HG03457 (cell line): ENCODE results near the gene AAGAB.

ENCODE experiments used
- ATAC-seq: cut with Tn5 transposase; IDR thresholded peaks from one replicate; pipeline ENCODE4 v1.9.1; 2021; ENCODE audit warnings: moderate number of reproducible peaks; ENCODE audit not compliant: unreplicated experiment

The AAGAB gene

GRCh38 chr15:67174864-67175573 is 79.4 kb downstream of the AAGAB start:
- no peak for ATAC-seq

DNA sequence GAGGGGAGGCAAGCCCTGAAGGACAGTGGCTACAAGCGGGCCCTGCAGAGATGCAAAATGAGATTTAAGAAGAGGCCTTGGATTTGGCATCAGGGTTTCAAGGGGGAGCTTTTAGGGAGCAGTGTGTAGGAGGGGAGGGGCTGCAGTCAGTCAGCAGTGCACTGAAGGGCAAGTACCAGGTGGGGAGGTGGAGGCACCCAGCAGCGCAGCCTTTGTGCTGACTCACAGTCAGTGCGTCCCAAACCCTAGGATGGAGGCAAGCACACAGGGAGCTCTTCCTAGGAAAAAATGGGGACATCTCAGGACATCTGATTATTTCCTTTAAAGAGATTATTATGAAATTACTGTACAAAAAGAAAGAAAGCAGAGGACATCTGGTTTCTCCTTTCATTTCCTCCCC is 80.0 kb downstream of the AAGAB start:
- no peak for ATAC-seq

DNA sequence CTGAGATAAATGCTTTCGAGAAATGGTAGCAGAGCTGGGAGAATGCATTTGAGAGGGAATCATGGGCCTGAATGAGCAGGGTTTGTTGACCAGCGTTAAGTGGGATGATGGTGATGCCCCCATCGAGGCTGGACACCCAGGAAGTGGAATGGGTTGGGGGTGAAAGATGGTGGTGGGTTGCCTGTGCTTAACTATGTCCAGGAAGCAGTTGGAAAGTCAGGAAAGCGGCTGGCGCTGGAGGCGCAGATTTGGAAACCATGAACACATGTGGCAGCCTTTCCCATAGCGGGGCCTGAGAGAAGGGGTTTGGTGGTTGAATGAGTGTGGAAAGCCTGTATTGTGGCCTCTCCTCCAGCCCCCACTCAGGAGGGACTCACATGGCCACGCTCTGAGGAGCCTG is 80.7 kb downstream of the AAGAB start:
- no peak for ATAC-seq

DNA sequence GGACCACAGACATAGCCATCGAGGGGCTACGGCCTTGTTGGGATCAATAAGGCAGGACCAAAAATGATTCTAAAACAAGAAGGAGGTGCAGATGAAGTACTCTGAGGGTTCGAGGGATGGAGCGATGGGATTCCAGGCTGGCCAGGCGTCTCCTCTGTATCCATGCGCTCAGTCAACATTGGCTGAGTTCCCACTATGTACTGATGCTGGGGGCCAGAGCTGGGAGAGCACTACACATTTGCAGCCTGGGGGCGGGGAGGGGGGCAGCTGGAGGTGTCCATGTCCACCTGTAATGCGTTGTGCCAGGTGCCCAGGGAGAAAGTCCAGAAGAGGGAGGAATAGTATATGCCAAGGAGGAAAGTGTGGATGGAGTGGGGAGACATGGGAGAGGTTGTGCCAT is 81.5 kb downstream of the AAGAB start:
- ATAC-seq, result no peak

DNA sequence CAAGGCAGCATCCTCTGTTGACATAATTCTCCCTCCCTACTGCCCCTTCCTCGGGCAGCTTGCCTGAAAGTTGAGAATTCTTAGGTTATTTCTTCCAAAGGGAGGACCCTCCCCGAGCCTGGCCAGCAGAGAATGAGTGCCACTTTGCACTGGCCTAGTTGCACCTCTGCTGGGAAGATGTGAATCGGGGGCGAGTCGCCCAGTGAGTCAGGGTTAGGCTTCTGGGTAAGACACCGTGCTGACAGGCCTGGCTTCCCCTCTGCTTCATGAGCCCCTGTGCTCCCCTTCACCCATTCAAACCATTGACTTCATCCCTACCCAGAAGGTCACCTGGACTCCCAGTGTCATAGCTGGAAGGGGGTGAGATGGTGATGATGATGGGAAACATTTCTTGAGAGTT is 82.3 kb downstream of the AAGAB start:
- ATAC-seq, result no peak

GRCh38 chr15:67171471-67171870 is 83.0 kb downstream of the AAGAB start:
- ATAC-seq, result no peak

DNA sequence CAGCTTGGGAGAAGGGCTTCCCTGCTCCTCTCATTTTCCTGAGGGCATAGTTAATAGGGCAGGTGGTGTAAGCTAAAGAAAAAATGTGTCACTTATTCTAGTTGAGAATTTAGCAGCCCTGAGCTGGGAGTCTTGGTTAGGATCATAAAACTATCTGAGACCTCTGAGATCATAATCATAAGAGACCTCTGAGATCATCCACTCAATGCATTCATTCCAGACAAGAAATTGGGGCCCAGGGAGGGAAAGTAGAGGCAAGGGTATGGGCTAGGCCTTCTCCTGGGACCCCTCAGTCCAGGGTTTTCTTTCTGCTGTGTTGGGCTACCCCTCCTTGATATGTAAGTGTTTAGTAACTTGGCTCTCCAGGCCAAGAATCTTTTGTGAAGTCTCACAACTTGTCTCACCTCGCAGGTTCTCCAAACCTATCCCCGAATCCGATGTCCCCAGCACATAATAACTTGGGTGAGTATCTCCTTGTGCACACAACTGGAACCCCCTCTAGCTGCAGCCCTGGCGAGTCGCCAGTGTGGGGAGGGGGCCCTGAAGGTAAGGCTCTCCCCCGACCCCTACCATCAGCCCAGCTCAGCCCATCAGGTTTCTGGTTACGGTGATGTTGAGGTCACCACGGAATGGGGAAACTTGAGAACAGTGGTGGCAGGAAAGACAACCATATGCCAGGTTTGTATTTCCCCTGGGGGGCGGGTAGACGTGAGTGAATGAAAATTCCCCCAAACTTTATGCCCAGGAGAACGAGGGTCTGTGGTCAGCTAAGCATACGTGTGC is 84.1 kb downstream of the AAGAB start:
- no peak for ATAC-seq

DNA sequence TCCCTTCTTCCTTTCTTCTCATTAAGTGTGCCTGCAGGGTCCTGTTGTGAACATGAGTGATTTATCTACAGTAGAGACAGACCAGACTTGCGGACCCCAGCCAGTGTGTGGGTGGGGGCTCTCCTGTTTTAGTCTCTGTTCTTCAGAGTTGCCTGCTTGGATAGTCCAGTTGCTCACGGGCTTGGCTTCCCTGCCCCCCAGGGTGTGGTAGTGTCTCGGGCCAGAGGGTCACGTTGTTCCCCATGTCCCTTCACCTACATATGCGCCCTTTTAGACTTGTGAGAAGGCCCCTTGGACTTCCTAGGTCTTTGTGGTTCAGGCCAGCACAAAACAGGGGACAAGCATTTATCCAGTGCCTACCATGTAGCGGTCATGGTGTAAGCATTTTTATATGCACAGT is 85.8 kb downstream of the AAGAB start:
- ATAC-seq, result no peak

DNA sequence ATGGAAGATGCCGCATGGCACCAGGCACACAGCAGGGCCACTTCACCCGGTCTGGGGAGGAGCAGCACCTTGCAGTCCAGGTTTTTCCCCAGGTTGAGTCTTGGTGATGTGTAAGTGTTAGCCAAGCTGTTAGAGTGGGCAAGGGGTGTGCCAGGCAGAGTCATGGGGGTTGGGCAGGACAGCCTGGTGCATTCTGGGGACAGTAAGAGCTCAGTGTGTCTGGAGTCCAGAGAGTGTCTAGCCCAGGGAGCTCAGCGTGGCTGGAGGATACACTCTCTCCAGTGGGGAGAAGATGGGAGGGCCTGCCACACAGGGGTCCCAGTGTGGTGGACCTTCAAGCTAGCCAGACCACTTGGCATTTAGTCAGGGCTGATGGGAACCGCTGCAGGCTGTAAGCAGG is 87.4 kb downstream of the AAGAB start:
- ATAC-seq, result no peak

GRCh38 chr15:67166280-67167009 is 88.0 kb downstream of the AAGAB start:
- no peak for ATAC-seq

GRCh38 chr15:67165254-67166253 is 88.9 kb downstream of the AAGAB start:
- ATAC-seq, result no peak

DNA sequence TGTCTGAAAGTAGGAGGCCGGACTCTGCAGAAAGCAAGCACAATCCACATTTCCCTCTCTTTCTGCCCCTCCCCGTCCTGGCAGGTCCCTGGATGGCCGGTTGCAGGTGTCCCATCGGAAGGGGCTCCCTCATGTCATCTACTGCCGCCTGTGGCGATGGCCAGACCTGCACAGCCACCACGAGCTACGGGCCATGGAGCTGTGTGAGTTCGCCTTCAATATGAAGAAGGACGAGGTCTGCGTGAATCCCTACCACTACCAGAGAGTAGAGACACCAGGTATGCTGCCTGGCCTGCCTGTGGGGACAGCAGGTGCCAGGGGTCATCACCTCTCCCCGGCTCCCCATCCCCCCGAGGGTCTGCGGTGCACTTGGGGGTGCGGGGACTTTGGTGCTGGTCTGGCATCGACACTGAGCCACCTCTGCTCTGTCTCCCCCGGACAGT is 89.6 kb downstream of the AAGAB start:
- ATAC-seq, result no peak

DNA sequence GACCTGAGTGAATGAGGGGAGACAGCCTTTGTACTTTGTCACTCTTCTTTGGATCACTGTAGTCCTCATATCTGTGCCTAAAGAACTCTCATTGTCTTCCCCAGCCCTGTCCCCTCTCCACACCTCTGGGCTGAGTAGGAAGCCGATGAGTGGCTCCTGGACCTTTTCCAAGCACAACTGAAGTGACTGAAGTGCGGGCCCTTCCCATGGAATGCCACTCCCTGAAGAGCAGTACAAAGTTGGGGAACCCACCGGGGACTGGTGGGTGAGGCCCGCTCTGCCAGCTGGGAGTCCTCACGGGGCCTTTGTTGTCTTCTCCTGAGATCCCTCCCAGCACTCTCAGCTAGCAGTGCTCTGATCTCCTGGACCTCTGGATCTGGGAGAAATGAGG is 90.1 kb downstream of the AAGAB start:
- ATAC-seq, result no peak

DNA sequence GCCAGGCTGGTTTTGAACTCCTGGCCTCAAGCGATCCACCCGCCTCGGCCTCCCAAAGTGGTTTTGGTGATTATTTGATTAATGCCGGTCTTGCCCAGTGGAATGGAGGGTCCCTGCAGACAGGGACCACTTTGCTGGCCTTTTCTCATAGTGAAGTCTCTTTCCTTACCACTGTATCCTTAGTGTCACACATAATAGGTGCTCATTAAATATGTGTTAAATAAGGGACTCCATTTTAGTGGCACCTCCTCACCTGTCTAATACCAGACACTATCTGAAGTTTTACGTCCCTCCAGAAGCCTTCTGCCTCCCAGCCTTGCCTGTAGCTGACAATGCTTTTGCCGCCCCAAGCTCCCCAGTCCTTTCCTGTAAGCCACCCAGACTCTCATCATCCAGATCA is 91.3 kb downstream of the AAGAB start:
- no peak for ATAC-seq

- ATAC-seq, result no peak
Measured at GRCh38 chr15:67161881-67162280, 92.6 kb downstream of the AAGAB start.

DNA sequence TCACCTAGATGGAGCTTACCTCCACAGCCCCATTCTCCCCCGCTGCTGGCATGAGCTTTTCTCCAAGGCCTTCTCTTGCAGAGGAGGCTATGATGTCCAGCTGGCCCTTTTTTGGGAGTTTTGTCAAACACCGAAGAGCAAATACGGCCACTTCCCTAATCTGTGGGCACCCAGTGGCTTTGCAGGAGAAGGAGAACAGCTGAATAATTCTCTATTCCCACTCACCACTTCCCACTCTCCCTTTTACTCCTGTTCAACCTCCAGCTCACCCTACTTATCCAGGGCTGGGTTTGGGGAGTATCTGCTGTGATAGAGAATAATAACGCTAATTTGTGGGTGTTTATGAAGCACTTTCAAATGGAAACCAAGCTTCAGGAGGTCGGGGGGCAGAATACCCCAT is 93.0 kb downstream of the AAGAB start:
- no peak for ATAC-seq

GRCh38 chr15:67158367-67158766 is 96.1 kb downstream of the AAGAB start:
- ATAC-seq, result no peak

DNA sequence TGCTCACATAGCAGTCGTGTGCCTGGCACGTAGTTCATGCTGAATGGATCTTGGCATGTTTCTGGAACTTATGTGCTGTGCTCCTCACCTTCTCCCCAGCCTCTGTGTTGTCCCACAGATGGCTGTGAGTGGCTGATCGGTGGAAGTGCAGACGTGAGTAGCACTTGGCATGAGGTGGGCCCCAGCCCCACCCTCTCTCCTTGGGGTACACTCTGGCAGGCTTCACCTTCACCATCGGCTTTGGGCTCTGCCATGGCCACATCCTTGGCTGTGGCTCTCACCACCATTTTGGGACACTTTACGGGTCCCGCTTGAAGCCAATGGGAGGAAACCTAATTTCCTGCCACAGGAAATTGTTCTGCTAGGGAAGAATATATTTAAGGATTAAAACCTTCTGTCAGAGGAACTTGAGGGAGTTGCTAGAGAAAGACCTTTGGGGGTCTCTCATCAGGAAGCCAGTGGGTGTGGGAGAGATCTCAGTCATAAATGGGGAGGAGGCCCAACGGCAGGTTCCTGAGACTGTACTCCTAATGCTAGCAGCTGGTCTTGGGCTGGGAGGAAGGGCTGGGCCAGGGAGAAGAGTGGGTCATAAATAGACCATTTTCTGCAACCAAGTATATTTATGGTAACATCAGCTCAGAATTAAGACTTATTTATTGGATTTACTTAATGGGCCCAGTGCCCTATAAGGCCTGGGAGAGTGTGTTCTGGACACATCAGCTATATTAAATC is 96.8 kb downstream of the AAGAB start:
- no peak for ATAC-seq

DNA sequence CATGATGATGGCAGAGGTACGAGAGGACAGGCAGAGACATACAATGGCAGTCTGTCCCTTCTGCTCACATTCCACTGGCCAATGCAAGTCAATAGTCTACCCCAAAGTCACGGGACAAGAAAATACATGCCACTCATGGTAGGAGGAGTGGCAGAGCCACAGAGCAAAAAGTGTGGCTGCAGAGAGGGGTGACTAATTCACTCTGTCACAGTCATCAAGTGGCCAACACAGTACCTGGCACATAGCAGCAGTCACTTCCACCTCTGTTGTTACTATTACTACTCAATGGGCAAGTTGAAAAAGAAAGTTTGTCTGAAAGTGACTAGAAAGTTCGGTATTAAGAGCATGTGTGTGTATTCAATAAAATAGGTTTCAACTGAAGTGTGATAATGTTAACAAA is 97.6 kb downstream of the AAGAB start:
- no peak for ATAC-seq

- ATAC-seq, result no peak
Measured at GRCh38 chr15:67156426-67156825, 98.0 kb downstream of the AAGAB start.
